GM18873 (cell line): Measurements from ENCODE around the gene WDR59.
"Not testable (repeated sequence)": the region's sequence is repeated elsewhere in the genome, so short reads cannot be mapped to it uniquely, and the experiment has no call there.

Experiments
- ATAC-seq: cut with Tn5 transposase; IDR thresholded peaks from one replicate; pipeline ENCODE4 v1.9.1; 2021; ENCODE audit warnings: mild to moderate bottlenecking, moderate library complexity, moderate number of reproducible peaks; ENCODE audit not compliant: unreplicated experiment, low FRiP score

The WDR59 gene

DNA sequence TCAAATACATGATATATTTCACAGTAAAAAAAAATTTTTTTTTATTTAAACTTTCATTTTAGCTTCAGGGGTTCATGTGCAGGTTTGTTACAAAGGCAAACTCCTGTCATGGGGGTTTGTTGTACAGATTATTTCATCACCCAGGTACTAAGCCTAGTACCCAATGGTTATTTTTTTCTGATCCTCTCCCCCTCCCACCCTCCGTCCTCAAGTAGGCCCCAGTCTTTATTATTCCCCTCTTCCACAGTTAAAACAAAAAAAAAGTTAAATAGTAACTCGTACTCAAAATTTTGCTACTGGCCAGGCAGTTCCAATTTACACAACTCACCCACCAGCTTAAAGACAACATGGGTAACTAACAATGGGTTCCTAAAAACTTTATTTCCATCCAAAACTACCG, 63.9 kb downstream of the WDR59 start:
- ATAC-seq, result no peak

DNA sequence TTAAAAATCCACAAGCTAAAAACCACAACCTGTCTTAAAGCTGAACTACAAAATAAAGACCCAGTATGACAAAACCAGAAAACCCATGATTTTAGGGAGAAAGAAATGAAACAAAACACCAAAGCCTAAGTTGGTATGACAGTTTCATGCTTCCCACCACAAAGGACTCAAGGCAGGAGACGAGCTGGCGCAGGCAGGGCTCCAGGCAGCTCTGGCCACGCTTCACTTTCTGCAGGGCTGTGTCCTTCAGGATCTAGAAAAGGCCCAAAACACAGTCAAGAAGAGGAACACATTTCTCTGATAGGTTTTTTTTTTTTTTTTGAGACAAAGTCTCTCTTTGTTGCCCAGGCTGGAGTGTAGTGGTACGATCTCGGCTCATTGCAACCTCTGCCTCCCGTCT, 75.3 kb downstream of the WDR59 start:
- no peak for ATAC-seq

DNA sequence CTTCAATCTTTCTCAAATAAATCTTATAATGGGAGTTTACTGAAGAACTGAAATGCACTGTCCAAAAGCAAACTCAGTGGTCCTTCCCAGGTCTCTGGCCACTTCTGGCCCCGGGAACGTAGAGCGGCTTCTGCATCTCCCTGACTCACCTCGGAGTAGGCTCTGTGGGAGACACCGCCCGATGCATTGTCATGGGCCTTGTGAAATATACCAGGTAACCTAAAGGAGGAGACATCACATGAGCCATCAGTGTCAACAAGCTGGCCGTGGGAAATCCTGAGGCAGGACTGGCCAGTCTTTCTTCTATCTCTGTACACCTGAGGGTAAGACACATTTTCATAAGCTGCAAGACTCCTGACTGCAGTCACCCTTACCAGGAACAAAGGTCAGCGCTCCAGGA, 76.2 kb downstream of the WDR59 start:
- ATAC-seq, result not testable (repeated sequence)

DNA sequence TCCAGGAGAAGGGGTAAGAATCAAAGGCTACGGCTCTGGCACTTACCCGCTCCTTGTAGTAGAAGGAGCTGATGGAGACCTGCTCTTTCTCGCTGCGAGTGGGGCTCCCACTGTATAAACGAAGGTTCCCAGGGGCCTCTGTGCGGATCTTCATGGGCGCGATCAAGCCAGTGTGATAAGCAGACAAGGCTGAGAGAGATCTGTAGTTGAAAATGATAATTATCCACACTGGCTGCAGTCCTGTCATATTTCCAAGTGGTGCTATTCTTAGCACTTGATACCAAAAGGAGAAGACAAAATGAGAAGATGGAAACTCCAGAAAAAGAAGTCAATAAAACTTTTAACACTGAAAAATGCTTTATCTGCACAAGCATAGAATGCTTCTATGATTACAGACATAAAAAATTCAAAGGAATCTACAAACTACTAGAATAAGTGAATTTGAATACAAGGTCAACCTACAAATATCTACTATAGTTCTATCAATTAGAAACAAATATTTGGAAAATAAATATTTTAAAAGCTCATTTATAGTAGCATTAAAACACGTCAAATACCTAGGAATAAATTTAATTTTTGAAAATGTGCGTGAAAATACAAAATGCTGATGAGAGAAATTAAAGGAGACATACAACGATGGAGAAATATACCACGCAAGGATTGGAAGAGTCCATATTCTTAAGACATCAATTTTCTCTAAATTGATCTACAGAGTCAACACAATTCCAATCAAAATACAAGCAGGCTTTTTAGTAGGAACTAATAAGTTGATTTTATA, 80.8 kb downstream of the WDR59 start:
- no peak for ATAC-seq

DNA sequence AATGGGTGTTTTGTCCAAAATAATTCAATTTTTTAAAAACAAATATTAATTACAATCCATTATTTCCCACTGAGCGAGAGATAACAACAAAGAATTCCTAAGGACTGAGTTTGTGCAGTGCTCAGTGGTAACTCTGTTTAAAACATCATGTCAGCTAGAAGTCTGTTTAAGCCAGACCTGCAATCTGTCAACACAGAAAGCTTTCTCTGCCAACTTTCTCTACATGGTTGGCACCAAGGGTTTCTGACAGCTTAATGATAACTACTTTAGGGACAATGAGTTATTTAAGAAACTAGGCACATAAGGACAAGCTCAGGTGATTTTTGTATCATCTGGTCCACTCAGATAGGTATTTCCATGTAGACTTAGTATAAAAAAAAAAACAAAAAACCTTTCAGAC, 81.8 kb downstream of the WDR59 start:
- ATAC-seq, result no peak

DNA sequence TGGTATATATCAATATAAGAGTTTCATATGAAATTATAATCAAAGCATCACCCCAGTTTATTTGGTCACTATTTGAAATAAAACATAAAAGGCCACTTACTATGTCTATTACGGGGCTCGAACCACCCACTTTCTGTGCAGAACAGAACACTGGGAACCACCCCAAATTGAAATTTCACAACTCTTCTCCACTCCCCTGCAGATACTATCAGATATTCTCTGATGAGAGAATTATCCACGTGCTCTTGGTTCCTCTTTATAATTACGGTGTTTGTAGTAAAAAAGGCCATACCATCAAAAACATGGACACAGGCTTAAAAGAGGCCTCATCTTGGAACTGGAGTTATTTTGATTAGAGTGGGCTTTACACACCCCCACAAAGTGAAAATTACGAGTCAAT, 82.8 kb downstream of the WDR59 start:
- ATAC-seq, result no peak

DNA sequence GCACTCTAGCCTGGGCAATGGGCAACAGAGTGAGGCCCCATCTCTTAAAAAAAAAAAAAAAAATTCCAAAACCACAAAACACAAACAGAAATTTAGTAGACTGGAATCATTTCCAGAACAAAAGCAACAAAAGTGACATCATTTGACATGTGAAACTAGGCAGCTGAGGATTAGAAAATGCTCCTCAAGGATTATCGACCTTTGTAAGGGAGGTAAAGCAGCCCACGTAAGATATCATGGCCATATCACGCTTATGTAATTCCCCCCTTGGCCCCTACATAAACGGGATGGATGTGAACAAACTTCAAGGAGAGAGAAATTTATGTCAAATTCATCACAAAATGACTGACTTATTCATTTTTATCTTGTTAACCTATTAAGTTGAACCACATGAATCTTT, 83.3 kb downstream of the WDR59 start:
- no peak for ATAC-seq

DNA sequence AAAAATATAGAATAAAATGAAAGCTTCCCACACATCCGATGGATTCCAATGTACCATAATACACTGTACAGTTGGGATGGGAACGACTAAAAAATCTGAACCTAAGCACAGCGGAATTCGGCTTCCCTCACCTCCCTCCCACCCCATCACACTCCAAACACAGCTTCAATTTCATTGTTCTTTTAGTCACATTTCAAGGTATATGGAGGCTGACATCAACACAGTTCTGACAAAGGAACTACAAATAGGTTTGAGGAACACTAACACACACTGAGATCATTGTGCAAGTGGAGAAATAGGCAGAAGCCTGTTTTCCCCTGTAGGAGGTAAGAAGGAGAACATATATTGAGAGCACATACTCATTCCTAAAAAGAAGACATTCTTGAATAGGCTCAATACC, 85.1 kb downstream of the WDR59 start:
- no peak for ATAC-seq

DNA sequence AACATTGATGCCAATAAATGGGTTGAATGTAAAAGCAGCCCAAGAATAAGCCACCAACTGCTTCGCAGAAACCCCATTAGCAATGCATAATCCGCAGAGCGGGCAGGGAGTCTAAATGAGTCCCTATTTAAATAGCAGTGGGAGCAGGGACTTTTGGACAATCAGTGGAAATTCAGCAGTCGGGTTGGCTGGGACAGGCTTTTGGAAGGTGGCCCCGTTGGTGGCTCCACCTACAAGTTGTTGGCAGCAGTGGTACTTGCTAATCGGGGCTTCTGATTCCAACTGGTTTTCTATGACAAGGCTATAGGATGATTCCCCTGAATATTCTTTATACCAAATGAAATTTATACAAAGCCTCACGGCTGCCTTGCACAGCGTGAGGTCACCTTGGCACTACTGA, 86.3 kb downstream of the WDR59 start:
- ATAC-seq, result no peak

DNA sequence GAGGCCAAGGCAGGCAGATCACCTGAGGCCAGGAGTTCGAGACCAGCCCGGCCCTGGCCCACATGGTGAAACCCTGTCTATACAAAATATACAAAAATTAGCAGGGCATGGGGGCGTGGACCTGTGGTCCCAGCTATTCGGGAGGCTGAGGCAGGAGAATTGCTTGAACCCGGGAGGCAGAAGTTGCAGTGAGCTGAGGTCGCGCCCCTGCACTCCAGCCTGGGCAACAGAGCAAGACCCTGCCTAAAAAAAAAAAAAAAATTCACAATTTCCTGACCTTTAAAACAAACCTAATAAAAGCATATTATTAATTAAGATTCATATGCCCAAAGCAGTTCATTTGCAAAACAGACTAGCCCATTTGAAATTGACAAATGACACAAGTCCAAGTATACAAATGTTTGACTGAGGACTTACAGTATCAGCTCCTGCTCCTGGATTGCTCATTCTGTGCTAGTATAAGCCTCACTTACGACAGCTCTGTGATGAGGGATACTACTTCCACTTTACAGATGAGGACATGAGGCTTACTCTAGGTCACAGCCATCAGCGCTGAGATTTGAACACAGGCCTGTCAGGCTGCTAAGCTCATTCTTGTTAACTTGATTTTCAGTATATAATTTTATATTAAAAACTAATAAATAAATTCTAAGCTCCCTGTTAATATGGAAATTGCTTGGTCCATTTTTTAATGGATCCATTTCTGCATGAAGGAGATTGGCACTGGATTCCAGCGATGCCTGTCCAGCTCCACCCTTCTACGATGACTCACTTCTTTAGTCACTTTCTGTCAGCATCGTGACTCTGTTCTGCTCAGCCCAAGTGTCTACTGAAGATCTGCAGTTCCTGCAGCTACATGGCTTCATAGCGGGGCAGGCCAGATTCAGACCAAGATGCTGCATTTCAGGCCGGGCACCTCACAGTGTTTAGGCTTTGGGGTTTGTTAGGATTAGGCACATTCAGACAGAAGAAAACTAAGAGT, 88.2 kb downstream of the WDR59 start:
- no peak for ATAC-seq

DNA sequence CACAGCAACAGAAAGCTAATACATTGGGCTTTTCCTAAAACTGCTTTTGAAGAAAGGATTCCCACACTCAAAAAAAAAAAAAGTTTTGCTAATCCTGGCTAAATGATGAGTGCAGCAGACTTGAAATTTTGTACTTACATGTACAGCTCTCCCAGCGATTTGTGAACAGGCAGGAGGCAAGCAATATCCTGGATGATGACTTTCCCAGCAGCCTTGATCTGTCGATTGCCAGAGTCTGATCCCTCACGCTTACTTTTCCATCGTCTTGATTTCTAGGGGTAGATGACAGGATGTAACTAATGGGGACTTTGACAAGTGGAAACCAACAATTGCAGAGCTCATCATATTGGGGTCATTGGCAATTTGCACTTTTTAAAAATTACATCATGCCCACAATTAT, 91.4 kb downstream of the WDR59 start:
- ATAC-seq, result no peak

DNA sequence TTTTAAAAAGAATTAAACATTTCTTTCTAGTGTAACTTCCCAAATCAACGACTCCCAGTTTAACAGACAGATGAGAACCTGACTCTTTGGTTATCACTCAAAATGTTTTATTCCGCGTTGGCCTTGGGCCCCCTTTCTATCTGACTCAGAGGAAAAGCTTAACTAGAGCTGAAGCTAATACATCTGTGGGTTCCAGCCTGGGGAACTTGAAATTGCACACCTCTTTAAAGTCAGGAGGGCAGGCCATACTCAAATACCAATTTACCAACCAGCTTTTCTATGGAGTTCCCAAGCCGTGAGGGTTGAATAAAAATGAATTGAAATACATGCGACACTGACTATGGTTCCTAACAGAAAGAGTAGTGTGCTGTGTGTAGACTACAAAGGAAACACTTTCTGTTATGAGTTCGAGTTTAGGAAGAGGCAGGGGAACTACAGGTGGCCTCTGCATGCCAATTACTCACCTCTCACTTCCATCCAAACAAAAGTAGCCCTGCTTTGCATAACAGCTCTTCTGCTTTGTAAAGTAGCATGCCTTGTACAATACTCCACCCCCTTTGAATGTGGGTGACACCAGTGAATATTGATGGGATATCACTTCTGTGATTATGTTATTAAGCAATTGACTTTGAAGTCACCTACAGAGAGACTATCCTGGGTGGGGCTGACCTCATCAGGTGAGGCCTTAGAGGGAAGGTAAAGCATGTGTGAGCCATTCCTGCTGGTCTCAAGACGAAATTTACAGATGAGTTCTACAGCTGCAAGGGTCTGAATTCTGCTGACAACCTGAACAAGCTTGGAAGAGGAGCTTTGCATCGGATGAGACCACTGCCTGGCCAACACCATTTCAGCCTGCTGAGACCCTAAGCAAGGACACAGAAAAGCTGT, 92.1 kb downstream of the WDR59 start:
- ATAC-seq, result peak; percentile 95

DNA sequence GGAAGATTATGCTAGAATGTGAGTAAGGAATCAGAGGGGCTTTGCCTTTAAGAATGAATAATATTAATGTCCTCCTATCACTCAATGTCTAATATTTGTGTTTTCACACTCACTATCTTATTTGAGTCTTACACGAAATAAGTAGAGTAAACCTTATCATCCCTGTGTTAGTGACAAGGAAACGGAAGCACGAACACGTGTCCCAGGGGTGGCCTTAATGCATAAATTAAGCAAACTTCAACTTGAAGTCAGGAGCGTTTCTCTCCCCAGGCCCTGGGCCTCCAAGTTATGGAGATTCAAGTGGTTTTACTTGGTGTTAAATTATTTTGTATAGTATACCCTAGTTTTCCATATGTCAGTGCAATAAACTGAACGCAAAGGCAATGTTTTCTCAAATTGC, 96.0 kb downstream of the WDR59 start:
- no peak for ATAC-seq

DNA sequence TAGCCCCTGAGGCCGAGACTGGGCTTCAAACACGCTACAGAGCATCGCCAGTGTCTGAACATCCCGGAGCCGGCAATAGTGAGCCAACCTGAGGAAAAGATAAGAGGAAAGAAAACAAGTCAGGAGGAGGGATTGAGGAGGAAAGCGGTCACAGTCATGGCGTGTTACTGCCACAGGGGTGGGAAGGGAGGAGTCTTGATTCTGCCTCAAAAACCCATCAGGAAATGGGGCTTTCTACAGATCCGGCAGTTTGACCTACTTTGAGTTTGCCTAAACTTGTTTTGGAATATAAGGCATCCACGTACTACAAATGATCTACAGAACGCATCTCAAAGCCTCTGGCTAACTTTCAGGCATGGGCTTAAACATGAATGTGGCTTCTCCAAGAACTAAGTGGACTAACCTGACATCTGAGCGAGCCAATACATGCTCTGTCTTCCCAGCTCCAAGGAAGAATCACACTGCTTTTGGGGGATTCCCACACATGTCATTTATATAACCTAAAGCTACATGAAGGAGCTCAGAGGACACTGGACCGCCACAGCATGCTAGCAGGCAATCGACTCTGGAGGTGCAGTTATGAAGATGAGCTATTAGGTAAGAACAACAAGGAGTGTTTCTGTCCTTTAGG, 96.6 kb downstream of the WDR59 start:
- ATAC-seq, result no peak

DNA sequence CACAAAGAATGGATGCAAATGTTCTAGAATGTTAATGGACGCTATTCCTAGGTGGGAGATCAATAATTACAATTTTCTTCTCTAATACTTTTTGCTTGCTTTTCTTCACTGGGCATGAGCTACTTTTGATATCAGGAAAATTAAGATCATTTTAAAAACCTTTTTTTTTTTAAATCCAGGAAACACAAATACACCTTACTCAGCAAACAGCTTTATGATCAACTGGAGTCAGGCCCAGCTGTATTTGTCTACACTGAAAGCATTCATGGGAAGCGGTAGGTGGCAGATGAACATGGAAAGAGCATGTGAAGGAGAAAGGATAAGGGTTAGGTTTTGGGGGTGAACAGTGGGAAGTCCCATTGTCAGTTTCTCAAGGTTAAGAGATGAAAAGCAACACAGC, 97.8 kb downstream of the WDR59 start:
- ATAC-seq, result no peak

DNA sequence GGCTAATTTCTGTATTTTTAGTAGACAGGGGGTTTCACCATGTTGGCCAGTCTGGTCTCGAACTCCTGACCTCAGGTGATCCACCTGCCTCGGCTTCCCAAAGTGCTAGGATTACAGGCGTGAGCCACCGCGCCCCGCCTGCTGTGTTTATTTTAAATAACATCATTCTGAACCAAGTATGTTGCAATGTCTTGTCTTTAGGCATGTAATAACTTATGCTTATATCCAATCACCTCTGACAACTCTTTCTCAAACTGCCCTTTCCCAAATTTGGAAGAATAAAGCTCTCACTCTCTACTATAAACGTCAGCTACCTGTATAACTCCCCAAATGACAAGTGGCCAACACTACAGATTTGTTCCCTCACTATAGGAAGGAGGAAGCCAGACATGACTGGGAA, 107.2 kb downstream of the WDR59 start:
- ATAC-seq, result no peak

DNA sequence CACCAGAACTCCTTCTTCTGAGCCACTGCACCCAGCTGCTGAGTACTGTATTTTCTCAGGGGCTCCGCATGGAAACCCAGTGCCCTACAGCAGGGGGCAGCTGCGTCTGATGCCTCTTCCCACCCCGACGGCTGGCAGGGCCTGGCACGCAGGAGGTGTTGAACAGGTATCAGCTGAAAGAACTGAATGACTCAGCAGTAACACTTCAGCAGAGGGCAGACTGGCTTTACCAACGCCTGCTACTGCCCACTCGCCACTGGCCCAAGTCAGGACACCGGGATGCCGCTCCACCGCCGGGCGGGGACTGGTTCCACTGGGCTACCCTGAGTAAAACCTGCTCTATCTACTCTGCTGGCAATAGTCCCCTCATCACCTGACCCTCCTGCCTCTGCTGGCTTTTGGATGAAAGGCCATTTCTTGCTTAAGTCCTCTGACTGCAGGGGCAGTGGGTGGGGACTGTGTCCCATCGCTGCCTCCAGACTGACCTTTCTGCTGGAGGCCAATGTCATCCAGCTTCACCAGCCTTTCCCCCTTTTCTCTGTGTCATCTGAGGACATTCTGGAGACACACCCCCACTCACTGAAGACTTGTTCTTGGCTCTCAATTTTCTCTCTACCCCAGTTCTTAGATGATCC, 109.9 kb downstream of the WDR59 start:
- ATAC-seq, result no peak

DNA sequence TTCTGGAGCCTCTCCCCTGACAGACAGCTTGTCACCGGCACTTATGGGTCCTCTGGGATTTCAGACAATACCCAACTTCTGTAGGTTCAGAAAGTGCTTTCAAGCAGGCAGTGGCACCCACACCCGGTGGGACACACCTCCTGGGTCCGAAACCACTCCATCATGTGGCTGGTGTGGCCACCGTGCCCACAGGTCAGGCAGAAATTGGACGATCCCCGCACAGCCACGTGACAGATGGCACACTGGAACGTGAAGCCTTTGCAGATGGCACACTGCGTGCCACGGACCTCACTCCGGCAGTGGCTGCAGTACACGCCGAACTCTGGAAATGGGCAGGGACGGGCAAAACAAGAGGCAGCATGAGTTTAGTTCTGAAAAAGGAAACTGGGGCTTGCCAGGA, 110.8 kb downstream of the WDR59 start:
- no peak for ATAC-seq

DNA sequence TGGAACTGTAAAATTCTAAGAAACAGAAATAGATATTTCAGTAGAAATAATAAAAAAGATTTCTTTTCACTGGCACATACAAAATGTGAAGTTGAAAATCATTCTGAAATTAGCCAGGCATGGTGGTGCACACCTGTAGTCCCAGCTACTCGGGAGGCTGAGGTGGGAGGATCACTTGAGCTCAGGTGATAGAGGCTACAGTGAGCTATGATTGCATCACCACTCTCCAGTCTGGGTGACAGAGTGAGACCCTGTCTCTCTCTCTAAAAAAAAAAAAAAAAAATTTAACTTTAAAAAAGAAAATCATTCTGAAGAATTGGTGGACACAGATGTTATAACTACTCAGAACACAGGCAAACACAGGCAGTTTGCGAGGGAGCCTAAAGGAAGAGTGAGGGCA, 112.6 kb downstream of the WDR59 start:
- no peak for ATAC-seq

DNA sequence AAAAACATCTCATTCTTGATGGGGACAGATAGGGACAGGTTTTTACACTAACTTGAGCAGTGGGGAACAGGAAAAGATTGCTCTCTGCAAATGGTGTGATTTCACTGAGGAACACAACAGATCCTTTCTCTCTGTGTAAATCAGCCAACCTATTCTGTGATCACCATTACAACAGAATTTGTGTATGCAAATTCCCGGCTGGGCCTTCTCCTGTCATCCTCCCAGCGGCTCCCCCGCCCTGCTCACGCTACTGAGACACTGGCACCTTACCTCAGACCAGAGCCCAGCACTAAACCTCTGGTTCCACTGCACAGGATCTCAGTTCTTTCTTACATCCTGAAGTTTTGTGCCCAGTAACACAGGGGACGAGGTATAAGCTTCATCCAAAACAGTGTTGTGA, 113.3 kb downstream of the WDR59 start:
- ATAC-seq, result no peak
